Stimulated activated CD8-positive, alpha-beta memory T cell treated with anti-CD3 and anti-CD28 coated beads, Interleukin-15, amount 100 ng/mL, for 4 hours (primary cell): ENCODE measurements around the gene CLEC4G.
"Not testable (repeated sequence)": the region's sequence is repeated elsewhere in the genome, so short reads cannot be mapped to it uniquely, and the experiment has no call there.

Experiments used
- DNase-seq, 2 donors: peaks; one replicate each; pipeline ENCODE4 v3.0.0-alpha.2; 2020; ENCODE audit warnings: low read depth in 2 of 2

CLEC4G gene

DNA sequence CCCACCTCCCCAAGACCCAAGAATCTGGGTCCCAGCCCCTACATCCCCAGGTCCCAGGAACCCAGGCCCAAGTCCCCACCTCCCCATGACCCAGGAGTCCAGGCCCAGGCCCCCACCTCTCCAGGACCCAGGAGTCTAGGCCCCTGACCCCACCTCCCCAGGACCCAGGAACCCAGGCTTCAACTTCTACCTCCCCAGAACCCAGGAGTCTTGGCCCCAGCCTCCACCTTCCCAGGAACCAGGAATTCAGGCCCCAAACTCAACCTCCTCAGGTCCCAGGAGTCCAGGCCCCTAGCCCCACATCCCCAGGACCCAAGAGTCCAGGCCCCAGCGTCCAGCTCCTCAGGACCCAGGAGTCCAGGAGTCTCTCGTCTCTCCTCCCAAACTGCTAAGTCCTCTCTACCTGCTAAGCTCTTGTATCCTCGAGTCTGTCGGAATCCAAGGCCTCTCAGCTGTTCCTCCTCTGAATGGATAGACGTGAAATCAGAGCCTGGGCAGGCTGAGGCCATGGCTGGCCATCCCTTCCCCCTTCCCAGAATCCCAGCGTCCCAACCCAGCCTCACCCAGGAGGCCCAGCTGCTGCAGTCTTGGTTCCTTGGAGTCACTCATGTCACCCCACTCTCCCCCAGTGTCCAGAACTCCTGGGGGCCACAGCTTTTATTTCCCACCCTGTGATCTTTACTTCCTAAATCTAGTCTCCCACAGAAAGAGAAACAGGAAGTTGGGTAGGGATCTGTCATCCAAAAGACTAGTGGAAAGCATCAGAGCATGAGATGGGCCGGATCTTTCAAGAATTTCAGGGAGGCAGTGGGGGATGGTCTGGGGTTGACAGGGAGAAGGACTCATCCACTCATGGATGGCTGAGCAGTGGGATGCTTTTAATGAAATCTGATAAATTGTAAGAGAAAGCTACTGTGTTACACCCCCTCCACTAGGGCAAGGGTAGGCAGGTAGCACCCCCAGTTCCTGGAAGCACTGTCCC lies 15.3 kb upstream of the CLEC4G start, which contains the start of gene CD209:
CD209 (minus strand) TSS at position 632 of the 982 bp plus-strand sequence; CDS start at position 609, 23 bp downstream.
- DNase-seq, result no peak

DNA sequence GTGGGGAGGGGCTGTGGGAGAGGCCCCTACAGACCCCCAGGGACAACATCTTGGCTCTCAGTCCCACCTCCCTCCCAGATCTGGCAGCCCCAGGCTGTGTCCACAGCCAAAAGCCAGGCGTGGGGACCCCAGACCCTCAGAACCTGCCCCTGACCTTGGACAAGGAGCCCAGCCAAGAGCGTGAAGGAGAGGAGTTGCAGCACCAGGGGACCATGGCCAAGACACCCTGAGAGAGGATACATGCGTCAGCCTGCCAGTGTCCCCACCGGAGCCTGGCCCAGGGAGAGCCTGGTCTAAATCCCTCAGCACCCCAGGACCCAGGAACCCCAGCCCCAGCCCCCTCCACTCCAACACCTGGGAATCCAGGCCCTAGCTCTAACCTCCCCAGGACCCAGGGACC lies 14.4 kb upstream of the CLEC4G start:
- not testable (repeated sequence) for DNase-seq

DNA sequence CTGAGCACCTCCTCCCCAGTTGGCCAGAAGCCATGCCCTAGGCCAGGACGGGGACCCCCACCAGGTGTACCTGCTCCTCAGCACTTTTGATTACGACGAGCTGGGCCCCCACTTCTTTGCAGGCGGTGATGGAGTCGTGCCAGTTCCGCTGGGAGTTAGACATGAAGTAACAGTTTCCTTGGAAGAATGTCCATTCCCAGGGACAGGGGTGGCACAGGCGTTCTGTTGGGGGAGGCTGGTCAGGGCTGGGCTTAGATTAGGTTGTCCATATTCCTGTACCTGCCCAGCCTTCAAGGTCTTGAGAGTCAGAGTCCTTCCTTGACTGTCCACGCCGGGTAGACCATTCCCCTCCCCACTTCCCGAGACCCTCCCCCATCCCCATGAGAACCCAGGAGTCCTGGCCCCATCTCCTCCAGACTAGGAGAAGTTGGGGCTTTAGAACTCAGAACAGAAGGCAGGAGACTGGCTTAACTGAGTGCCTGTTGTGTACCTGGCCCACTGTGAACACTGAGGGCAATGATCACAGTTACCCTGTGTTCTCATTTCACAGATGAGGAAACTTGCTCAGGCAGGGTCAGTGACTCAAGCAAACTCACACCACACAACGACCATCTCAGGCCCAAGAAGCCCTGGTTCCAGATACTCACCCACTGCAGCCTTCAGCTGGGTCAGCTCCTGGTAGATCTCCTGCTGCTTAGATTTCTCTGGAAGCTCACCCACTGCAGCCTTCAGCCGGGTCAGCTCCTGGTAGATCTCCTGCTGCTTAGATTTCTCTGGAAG lies 13.2 kb upstream of the CLEC4G start:
- no peak for DNase-seq

DNA sequence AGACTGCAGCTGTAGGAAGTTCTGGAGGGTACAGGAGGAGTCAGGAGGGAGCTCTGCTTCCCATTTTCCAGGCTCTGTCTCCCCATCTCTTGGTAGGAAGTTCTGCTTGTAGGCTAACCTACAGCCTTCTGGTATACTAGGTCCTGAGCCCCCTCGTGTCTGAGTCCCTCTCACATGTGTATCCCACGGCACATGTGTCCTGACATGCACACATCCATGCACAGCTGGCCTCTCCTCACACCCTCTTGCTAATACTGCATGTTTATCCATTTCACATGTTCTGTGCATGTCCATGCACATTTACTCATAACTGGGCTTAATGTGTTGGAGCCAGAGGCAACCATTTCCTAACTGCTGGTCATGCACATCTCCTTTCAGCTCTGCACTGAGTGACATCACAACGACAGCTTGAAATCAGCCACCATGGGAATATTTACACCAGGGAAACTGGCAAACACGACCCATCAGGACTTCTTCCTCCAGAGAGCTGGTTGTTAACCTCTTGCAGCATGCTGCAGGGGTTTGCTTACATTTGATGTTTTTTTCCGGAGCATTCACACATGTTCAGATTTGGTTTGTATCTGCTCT lies 12.4 kb upstream of the CLEC4G start:
- DNase-seq, result no peak

DNA sequence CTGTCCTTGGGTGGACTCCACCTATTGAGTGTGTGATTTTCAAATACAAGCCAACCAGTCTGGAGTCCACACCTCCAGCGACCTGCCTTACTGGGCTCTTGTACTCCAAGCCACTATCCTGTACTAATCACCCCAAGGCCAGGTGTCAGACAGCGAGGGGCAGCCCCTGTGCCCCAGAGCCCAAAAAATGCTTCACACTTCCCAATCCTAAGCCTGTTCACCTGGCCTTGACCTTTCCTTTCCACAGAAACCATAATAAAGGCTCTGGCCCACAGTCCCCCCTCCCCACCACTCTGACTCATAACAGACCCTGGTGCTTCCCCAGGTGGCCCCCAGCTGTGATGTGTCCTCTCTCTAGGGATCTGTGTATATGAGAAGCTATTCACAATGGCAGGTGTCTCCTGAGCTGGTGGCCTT lies 11.5 kb upstream of the CLEC4G start:
- peak in 1 of 2 donors; percentile 10 for DNase-seq

DNA sequence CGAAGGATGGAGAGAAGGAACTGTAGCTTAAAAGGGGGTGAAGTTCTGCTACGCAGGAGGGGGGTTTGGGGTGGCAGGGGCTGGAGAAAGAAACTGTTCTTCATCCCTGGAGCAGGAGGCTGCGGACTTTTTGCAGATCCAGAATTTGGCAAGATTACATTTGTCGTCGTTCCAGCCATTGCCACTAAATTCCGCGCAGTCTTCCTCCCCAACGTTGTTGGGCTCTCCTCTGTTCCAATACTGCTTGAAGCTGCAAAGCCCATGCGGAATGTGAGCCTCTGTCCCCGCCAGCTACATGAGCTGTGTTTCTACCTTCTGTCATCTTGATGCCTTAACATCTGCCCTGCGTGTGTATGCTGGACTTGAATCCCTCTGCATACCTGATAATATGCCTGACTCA lies 11.1 kb upstream of the CLEC4G start:
- DNase-seq, result no peak

DNA sequence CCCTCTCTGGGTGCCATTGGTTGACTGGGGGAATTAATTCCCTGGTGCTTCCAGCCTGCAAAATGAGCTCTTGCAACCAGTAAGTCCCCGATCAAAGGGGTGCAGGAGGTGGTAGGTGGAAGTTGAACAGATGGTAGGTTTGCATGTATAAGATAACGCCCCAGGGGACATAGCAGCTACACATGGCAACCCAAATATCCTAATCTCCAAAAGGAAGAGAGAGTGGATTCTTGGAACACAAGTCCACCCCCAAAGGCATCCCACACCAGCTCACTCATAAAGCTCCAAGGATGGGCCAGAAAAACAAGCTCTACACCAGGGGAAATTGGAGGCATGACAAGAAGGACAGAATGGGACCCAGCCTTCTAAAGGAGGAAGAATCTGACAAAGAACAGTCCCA lies 10.7 kb upstream of the CLEC4G start:
- DNase-seq, result no peak

DNA sequence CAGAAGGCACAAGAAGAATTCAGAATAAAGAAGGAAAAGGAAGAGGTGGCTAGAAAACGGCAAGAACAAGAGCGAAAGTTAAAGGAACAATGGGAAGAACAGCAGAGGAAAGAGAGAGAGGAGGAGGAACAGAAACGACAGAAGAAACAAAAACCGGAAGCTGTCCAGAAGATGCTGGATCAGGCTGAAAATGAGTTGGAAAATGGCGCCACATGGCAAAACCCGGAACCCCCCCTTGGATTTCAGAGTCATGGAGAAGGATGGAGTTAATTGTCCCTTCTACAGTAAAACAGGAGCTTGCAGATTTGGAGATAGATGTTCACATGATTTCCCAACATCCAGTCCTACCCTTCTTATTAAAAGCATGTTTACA lies 8.8 kb upstream of the CLEC4G start:
- no peak for DNase-seq

DNA sequence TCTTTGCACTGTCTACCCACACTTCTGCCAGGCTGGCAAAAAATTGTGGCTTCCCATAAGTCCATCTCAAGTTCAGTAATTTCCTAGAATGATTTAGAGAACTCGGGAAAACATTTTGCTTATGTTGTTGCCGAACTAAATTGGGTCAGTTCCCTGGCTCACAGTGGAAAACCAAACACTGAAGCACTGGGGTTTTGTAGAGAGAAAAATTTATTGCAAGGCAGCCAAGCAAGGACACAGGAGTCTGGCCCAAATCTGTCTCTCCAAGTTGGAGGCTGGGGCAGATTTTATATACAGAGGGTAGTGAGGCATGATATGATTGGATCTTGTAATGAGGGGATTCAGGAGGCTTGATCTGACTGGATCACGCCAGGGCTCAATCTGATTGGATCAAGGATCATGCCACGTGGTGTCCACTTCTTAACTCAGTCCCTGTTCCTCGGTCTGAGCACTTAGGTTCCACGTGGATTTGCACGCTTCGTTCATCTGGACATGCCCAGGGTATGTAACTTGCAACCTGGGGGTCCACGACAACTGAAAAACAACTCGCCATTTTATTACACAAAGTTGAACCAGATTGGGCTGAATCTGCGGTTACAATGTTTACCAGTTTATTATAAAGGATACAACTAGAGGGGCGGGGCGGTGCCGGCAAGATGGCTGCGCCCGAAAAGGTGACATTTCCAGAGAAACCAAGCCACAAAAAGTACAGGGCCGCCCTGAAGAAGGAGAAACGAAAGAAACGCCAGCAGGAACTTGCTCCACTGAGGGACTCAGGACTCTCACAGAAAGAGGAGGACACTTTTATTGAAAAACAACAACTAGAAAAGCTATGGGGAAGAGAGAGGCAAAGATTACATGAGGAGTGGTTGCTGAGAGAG lies 8.1 kb upstream of the CLEC4G start:
- DNase-seq, result no peak

DNA sequence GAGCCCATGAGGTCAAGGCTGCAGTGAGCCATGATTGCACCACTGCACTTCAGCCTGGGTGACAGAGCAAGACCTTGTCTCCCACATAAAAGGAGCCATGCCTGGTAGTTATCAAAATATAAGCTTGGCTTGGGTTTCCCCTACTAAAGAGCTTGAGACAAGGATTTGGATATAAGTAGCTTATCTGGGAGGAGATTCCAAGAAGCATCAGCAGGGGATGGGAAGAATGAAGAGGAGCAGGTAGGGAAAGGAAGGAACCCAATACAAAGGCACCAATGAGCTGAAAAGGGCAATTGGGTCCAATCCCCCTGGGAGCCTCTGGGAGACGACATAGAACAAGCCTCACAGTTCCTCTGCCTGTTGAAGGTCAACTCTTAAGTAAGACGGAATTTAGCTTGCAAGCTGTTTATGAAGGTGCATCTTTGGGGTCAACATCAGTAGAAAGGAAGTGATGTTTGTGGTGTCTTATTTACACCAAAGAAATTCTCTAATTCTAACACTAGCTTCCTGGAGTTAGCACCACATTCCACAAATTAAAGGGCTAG lies 7.4 kb upstream of the CLEC4G start:
- DNase-seq, result no peak

DNA sequence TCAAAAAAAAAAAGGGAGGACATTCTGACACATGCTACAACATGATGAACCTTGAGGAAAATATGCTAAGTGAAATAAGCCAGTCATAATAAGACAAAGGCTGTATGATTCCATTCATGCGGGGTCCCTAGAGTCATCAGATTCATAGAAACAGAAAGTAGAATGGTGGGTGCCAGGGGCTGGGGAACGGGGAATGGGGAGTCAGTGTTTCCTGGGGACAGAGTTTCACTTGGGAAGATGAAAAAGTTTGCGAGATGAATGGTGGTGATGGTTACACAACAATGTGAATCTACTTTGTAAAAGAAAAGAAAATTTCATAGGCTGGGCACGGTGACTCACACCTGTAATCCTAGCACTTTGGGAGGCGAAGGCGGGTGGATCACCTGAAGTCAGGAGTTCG lies 6.1 kb upstream of the CLEC4G start:
- DNase-seq, result no peak

DNA sequence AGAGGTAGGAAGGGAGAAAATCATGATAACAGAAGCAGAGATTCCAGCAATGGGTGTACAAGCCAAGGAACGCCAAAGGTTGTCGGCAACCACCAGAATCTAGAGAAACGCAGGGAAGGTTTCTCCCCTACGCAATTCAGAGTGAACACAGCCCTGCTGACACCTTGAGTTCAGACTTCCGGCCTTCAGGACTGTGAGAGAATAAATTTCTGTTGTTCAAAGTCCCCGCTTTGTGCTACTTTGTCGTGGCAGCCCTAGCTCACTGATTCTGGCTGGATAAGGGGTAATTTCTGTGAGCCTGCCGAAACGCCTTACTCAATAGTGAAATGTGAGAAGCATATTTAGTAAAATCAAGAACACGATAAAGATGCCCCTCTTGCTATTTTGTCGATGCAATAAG lies 5.3 kb upstream of the CLEC4G start:
- DNase-seq, result no peak

DNA sequence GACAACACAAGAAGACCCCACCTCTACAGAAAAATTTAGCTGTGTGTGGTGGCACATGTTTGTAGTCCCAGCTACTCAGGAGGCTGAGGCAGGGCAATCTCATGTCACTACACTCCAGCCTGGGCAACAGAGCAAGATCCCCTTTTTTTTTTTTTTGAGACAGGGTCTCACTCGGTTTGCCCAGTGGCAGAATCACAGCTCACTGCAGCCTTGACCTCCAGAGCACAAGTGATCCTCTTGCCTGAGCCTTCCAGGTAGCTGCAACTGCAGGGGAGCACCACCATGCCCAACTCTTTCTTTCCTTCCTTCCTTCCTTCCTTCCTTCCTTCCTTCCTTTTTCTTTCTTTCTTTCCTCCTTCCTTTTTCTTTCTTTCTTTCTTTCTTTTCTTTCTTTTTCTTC lies 4.2 kb upstream of the CLEC4G start:
- DNase-seq, result no peak

DNA sequence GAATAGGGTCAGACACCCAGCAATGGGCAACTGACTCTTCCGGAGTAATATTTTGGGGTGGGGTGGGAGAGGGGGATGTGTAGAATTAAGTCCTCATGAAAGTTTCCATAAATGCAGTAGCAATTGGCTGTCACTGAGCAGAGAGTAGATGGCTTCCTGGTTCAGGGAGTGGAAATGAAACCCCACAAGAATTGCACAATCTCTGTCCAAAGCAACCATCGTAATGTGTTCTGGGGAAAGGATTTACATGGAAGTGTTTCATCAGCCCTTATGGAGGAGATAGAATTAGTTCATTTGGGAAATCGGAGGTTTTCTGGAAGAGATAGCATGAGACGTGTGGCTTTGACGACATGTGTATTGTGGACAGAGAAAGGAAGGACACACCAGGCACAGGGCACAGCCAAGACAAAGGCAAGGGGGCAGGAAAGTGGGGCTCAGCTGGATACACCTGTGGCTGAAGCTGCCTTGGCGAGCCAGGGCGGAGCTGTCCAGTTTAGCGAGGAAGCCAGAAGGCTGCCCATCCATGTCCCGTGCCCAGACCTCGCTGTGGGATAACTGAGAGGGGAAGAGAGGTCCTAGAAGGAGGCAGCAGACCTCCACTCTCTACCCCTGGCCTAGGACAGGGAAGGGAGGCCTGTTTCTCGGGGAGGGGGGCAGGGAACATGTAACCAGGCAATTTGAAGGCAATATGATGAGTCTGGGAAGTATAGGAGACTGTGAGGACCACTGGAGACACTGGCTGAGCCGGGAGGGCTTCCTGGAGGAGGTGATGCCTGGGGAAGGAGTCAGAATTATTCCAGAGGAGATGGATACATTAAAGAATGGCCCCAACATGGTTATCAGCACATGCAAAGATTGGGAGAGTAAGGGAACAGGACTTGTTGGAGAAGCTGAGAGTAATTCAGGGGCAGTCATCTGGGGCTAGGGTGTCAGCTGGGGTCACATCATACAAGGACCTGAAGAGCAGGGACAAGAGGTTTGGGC lies 2.6 kb upstream of the CLEC4G start:
- no peak for DNase-seq

DNA sequence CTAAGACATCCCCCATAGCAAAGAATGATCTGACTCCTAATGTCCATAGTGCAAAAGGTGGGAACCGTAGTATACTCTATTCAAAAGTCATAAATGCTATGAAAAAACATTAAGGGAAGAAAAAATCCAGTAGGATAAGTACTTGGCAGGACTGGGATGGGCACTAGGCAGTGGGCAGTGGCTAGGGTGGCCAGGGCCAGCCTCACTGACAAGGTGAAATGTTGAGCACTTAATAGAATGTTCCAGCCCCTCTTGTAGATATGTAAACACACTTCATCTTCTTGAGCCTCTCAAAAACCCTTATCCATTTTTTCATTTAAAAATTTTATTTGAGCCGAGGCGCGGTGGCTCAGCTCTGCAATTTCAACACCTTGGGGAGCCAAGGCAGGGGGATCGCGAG lies 1.5 kb upstream of the CLEC4G start:
- DNase-seq, result no peak

DNA sequence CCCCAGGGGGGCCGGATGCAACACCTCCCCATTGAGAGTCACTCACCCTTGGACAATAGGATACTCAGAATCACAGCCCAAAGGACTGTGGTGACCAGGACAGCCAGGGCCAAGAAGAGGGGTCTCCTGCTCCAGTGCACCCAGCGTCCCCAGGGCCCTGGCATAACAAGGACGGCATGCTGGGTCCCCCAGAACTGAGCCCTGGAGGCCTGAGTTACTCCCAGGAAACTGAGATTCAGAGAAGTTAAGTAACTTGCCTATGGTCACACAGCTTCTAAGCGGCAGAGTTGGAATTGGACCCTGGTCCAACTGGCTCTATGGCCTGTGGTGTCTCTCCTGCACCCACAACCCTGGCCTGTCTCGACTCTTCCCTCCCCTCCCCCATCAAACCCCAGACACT lies 295 bp downstream of the CLEC4G start:
- DNase-seq, result no peak

DNA sequence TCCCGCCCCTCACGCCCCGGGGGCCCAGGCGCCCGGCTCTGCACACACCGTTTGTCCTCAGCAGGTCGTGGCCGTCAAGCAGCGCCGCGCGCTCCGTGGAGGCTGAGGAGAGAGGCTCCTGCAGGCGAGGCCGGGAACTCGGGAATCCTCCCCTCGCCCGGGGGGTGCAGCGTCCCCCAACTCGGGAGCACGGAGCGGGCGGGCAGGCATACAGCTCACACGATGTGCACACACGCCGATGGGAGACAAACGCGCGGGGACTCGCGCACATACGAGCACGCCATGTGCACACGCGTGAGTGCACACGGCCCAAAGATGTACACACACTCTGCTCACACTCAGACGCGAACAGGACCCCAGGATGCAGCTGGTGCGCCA lies 703 bp downstream of the CLEC4G start:
- no peak for DNase-seq

DNA sequence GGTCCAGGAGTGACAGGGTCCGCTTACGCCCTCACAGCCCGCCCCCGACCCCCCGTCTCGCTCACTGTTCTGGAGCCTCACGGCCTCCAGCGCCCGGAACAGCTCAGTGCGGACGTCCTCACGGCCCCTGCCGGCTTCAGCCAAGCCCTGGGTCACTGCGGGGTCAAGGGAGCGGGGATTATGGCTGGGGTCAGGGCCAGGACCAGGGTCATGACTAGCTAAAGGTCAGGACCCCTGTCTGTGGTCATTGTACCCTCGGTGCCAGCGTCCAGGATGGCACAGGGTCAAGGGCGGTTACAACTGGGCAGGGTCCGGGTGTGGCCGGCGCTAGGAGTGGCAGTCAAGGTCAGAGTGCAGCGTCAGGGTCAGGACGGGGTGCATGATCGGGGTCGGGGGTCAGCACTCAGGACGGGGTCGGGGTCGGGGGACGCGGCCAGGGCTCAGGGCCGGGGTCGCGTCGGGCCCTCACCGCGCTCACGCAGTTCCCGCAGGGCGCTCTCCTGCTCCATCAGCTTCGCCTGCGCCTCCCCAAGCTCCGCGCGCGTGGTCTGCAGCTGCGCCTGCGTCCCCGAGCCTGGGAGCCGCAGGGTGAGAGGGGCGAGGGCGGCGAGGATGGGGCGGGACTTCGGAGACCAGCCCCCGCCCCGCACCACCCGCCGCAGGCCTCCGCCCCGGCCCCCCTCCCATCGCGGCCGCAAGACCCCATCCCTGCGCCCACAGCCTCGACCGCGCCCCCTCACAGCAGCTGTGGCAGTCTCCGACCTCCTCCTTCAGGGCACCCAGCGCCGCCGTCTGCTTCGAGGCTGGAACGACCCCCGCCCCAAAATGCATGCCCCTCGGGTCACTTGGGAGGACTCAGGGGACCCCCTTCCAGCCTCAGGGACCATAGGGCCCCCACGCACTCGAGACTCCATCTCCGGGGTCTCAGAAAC lies 1.4 kb downstream of the CLEC4G start:
- no peak for DNase-seq

DNA sequence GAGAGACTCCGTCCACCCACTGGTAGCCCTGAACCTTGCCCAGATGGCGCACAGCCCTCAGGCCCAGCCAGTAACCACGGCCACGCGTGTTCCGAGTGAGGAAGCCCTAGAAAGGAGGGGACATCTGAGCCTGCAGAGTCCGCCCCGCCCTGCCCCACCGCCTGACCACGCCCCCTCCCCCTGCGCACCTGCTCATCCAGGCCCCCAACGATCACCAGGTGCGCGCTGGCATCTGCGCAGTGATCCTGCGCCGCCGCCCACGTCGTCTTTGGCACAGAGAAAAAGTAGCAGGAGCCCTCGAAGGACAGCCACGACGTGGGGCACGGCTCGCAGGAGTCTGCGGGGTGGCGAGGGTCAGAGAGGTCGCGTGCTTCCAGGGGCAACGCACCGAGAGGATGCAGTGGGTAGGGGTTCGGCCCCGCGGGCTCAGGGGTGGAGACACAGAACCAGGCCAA lies 2.1 kb downstream of the CLEC4G start:
- no peak for DNase-seq
